ENCODE data around the gene RFNG.
A peak's percentile ranks its signal among the peaks of the same experiment; 100 is the strongest.

Gene RFNG

GRCh38 chr17:82023447-82024241 lies 28.0 kb downstream of the RFNG start:
- DNase-seq, result no peak

GRCh38 chr17:82022981-82023446 lies 28.6 kb downstream of the RFNG start, which contains the start of gene LRRC45:
TSS of gene LRRC45 (plus strand) at chr17:82023305. CDS start at chr17:82023644, 339 bp downstream.
- DNase-seq, result peak; percentile 100

GRCh38 chr17:82022310-82022980 lies 29.2 kb downstream of the RFNG start, which contains the start of gene CENPX:
TSS of gene CENPX (minus strand) at chr17:82022878. CDS start at chr17:82022861, 17 bp downstream.
- no peak for DNase-seq

GRCh38 chr17:82021900-82022309 lies 29.7 kb downstream of the RFNG start:
- no peak for DNase-seq

- peak; percentile 48 for DNase-seq
Observed at GRCh38 chr17:82021107-82021899, 30.3 kb downstream of the RFNG start.

- DNase-seq, result no peak
Observed at GRCh38 chr17:82020572-82021106, 31.0 kb downstream of the RFNG start.

- peak; percentile 44 for DNase-seq
Observed at GRCh38 chr17:82019690-82020571, 31.7 kb downstream of the RFNG start.

- DNase-seq, result no peak
Observed at GRCh38 chr17:82018989-82019689, 32.5 kb downstream of the RFNG start.

- peak; percentile 63 for DNase-seq
Observed at GRCh38 chr17:82018152-82018988, 33.2 kb downstream of the RFNG start.

- no peak for DNase-seq
Observed at GRCh38 chr17:82017612-82018151, 33.9 kb downstream of the RFNG start.

- no peak for DNase-seq
Observed at GRCh38 chr17:82016875-82017459, 34.6 kb downstream of the RFNG start.

- DNase-seq, result no peak
Observed at GRCh38 chr17:82016061-82016874, 35.3 kb downstream of the RFNG start.

- DNase-seq, result no peak
Observed at GRCh38 chr17:82015311-82015971, 36.2 kb downstream of the RFNG start.

- no peak for DNase-seq
Observed at GRCh38 chr17:82014971-82015310, 36.7 kb downstream of the RFNG start.

- DNase-seq, result no peak
Observed at GRCh38 chr17:82014432-82014831, 37.2 kb downstream of the RFNG start.

- DNase-seq, result no peak
Observed at GRCh38 chr17:82013772-82014321, 37.8 kb downstream of the RFNG start.

- no peak for DNase-seq
Observed at GRCh38 chr17:82013341-82013740, 38.3 kb downstream of the RFNG start.
